NB4 (cell line): ENCODE results near the gene AGL.

Source experiments
- DNase-seq: peaks from one replicate; pipeline ENCODE4 v3.0.0; 2010; ENCODE audit warnings: low read depth
- H3K4me3 ChIP-seq: one replicate; pipeline ENCODE4 v1.5.1; 2011; ENCODE audit warnings: mild to moderate bottlenecking, low read depth, low read length, moderate library complexity
- CTCF ChIP-seq: IDR thresholded peaks from one replicate; pipeline ENCODE4 v1.5.1; 2012; ENCODE audit warnings: low read depth, low read length
- MAX ChIP-seq: IDR thresholded peaks from 2 replicates; pipeline ENCODE4 v1.6.1; 2011; ENCODE audit warnings: low read depth, low read length
- MYC ChIP-seq: IDR thresholded peaks from 2 replicates; pipeline ENCODE4 v1.6.1; 2011; ENCODE audit warnings: low read depth, low read length
- POLR2A ChIP-seq: IDR thresholded peaks from 2 replicates; pipeline ENCODE4 v1.6.1; 2011; ENCODE audit warnings: mild to moderate bottlenecking; ENCODE audit not compliant: insufficient read length; ENCODE audit errors: extremely low read depth

AGL gene

GRCh38 chr1:99942723-99943122, 92.6 kb downstream of the AGL start:
- DNase-seq = no peak
- TF ChIP-seq MYC (no peak), MAX (no peak), CTCF (no peak), POLR2A (no peak)
- no peak overlapping the region for H3K4me3 ChIP-seq

DNA sequence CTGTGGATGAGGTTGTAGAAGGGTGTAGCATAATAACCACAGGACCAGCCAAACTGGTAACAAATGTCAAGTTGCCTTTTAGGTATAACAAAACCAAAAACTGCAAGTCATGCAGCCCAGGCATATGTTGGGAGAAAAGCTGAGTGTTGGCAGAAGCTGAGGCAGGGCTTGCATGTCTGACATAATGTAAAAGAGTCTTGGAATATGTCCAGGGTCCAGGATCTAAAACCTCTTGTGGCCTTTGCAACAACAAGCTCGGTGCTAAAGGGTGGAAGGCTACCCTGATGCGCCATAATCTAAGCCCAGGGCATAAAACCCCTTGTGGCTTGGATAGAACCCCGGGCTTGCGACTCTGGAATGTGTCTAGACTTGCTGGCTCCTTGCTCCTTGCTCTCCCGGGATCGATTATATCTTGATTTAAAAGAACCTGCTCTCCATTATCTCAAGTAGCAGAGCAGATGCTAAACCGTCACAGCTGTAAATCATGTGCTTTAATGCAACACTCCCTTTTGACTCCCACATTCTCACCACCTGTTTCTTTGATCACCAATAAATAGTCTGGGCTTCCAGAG, 93.1 kb downstream of the AGL start:
- no peak overlapping the region for H3K4me3 ChIP-seq
- peak; percentile 3 for DNase-seq
- TF ChIP-seq POLR2A (no peak), MYC (no peak), CTCF (no peak), MAX (no peak)

DNA sequence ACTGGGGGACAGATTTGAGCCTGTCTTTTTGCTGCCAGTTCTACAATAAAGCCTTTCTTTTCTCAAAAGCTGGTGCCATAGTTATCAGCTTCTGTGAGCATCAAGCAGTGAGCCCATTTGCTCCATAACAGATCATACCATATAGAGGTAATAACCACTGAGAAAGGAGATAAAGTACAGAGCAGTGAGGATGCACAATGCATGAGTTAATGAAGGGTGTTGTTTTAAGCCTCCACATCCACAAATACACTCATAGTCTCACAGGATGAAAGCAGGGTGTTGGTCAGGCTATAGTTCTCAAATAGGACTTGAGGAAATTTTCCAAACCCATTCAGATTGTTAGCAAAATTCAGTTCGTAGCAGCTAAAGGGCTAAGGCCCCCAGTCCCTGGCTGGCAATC, 94.0 kb downstream of the AGL start:
- TF ChIP-seq MYC = no peak
- TF ChIP-seq POLR2A = no peak
- TF ChIP-seq CTCF = no peak
- TF ChIP-seq MAX = no peak
- DNase-seq = no peak
- H3K4me3 ChIP-seq = no peak overlapping the region

GRCh38 chr1:99945174-99945573, 95.0 kb downstream of the AGL start:
- TF ChIP-seq POLR2A (no peak), MYC (no peak), CTCF (no peak)
- no peak for DNase-seq
- no peak overlapping the region for H3K4me3 ChIP-seq

GRCh38 chr1:99950486-99950885, 100.3 kb downstream of the AGL start:
- no peak for DNase-seq
- no peak overlapping the region for H3K4me3 ChIP-seq
- no peak for TF ChIP-seq CTCF
- no peak for TF ChIP-seq POLR2A
- TF ChIP-seq MYC = no peak
- TF ChIP-seq MAX = no peak

GRCh38 chr1:99952522-99952921, 102.4 kb downstream of the AGL start:
- no peak overlapping the region for H3K4me3 ChIP-seq
- DNase-seq = no peak
- no peak for TF ChIP-seq MAX
- TF ChIP-seq POLR2A = no peak
- TF ChIP-seq CTCF = no peak
- TF ChIP-seq MYC = no peak
